VCaP (cell line): ENCODE data around the gene PITX3.

ENCODE experiments used
- H3K27ac ChIP-seq: fragments of 450-650 bp; 2 replicates; pipeline ENCODE4 v1.5.1; 2017
- TF ChIP-seq, protein P1 (sequence below): fragments of 450-650 bp; conservative IDR thresholded peaks from 2 replicates; pipeline ENCODE4 v1.5.1; 2017; ENCODE audit warnings: mild to moderate bottlenecking, moderate library complexity

The PITX3 gene

DNA sequence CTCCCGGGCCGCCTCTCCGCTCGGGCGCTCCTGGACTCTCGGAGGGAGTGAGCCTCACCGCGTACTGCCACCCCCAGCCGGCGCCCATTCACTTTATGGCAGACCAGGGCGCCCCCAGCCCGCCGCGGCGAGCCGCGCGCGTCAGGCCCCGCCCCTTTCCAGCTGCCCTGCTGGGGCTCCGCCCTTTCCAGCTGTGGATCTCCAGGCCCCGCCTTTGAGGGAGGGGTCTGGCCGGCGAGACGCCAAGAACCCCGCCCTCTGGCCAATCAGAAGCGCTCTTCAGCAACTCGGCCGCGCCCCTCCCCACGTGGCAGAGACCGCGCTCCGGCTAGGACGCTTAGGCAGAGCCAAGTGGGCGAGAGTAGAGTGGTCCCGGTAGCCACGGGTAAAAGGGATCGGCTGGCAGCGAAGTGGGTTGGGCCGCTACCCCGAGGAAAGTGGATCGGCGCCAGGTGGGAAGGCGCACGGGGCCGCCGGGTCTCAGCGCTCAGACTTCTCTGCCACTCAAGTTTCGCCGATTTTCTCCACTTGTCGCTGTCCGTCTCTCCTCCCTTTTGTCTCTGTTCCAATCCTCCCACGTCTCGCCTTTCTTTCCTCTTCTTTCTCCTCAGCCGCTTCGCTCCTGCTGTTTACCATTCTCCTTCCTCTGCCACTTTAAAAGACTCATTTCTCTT is at the start of gene PITX3:
PITX3 (minus strand) TSS at position 69 of the 674 bp plus-strand sequence. CDS start 9,432 bp downstream, outside the sequence.
- TF ChIP-seq, protein P1, sequence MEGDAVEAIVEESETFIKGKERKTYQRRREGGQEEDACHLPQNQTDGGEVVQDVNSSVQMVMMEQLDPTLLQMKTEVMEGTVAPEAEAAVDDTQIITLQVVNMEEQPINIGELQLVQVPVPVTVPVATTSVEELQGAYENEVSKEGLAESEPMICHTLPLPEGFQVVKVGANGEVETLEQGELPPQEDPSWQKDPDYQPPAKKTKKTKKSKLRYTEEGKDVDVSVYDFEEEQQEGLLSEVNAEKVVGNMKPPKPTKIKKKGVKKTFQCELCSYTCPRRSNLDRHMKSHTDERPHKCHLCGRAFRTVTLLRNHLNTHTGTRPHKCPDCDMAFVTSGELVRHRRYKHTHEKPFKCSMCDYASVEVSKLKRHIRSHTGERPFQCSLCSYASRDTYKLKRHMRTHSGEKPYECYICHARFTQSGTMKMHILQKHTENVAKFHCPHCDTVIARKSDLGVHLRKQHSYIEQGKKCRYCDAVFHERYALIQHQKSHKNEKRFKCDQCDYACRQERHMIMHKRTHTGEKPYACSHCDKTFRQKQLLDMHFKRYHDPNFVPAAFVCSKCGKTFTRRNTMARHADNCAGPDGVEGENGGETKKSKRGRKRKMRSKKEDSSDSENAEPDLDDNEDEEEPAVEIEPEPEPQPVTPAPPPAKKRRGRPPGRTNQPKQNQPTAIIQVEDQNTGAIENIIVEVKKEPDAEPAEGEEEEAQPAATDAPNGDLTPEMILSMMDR: no peak
- H3K27ac ChIP-seq: no peak within 1 kb of the TSS

- TF ChIP-seq, protein P1: no peak
- no peak overlapping the region for H3K27ac ChIP-seq
Observed at GRCh38 chr10:102289840-102290239, 48.5 kb upstream of the PITX3 start.

- H3K27ac ChIP-seq: no peak overlapping the region
- TF ChIP-seq, protein P1: no peak
Observed at GRCh38 chr10:102289356-102289755, 48.0 kb upstream of the PITX3 start.

DNA sequence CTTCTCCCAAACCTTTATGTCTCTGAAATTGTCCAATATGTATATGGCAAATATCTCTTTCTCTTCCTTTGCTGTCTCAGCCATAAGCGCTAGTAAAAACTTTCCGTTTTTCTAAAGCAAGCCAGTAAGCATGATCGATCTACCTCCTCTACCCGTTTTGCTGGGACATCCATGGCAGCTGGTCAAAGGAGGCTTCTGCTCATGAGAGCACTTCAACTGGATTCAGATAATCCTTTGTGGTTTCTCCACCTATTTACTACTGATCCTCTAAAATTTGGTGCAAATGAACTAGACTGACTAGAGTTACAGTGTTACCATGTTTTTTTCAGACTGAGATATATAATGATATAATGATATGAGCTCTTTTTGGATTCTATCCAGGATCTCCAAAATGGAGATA is 46.7 kb upstream of the PITX3 start:
- TF ChIP-seq, protein P1: no peak
- no peak overlapping the region for H3K27ac ChIP-seq

- no peak overlapping the region for H3K27ac ChIP-seq
- TF ChIP-seq, protein P1: no peak
Observed at GRCh38 chr10:102287538-102287937, 46.2 kb upstream of the PITX3 start.

- H3K27ac ChIP-seq: no peak overlapping the region
- TF ChIP-seq, protein P1: no peak
Observed at GRCh38 chr10:102286216-102286615, 44.9 kb upstream of the PITX3 start.

GRCh38 chr10:102285133-102285532 is 43.8 kb upstream of the PITX3 start:
- TF ChIP-seq, protein P1: no peak
- no peak overlapping the region for H3K27ac ChIP-seq
